HG03095 (cell line): ENCODE data around the gene UBE2J2.
"Not testable (repeated sequence)": the region's sequence is repeated elsewhere in the genome, so short reads cannot be mapped to it uniquely, and the experiment has no call there.

Source experiments
- ATAC-seq: cut with Tn5 transposase; IDR thresholded peaks from one replicate; pipeline ENCODE4 v1.9.1; 2021; ENCODE audit warnings: moderate library complexity; ENCODE audit not compliant: unreplicated experiment

UBE2J2 gene

GRCh38 chr1:1259540-1259939 lies 14.1 kb downstream of the UBE2J2 start:
- no peak for ATAC-seq

GRCh38 chr1:1259119-1259488 lies 14.6 kb downstream of the UBE2J2 start:
- no peak for ATAC-seq

GRCh38 chr1:1256956-1257871 lies 16.4 kb downstream of the UBE2J2 start:
- no peak for ATAC-seq

- no peak for ATAC-seq
Observed at GRCh38 chr1:1255611-1256010, 18.0 kb downstream of the UBE2J2 start.

GRCh38 chr1:1255078-1255477 lies 18.6 kb downstream of the UBE2J2 start:
- ATAC-seq, result no peak

GRCh38 chr1:1254667-1254998 lies 19.0 kb downstream of the UBE2J2 start:
- no peak for ATAC-seq

- no peak for ATAC-seq
Observed at GRCh38 chr1:1253972-1254666, 19.5 kb downstream of the UBE2J2 start.

- ATAC-seq, result no peak
Observed at GRCh38 chr1:1253314-1253713, 20.3 kb downstream of the UBE2J2 start.

- ATAC-seq, result no peak
Observed at GRCh38 chr1:1250786-1251284, 22.8 kb downstream of the UBE2J2 start.

- ATAC-seq, result not testable (repeated sequence)
Observed at GRCh38 chr1:1248009-1248913, 25.4 kb downstream of the UBE2J2 start.

- ATAC-seq, result no peak
Observed at GRCh38 chr1:1247341-1247913, 26.2 kb downstream of the UBE2J2 start.

- no peak for ATAC-seq
Observed at GRCh38 chr1:1246577-1247340, 26.9 kb downstream of the UBE2J2 start, which contains the start of gene C1QTNF12. Gene C1QTNF12 (minus strand): TSS chr1:1246722. CDS start chr1:1246690, 32 bp downstream.

- no peak for ATAC-seq
Observed at GRCh38 chr1:1245817-1246576, 27.7 kb downstream of the UBE2J2 start.

- ATAC-seq, result no peak
Observed at GRCh38 chr1:1245178-1245816, 28.4 kb downstream of the UBE2J2 start.

GRCh38 chr1:1244192-1244811 lies 29.4 kb downstream of the UBE2J2 start:
- ATAC-seq, result no peak

GRCh38 chr1:1243807-1244191 lies 29.9 kb downstream of the UBE2J2 start:
- ATAC-seq, result no peak

GRCh38 chr1:1243266-1243660 lies 30.4 kb downstream of the UBE2J2 start:
- ATAC-seq, result no peak
